ENCODE results near the gene EFCAB14.

GRCh38 chr1:46665983-46666382 is 52.9 kb downstream of the EFCAB14 start:
- no peak for TF ChIP-seq CTCF (IDR thresholded peaks at IDR 0.05; ENCODE audit: borderline replicate concordance, extremely low read depth, low read length, poor library complexity, severe bottlenecking)
- no peak for TF ChIP-seq EZH2 (IDR thresholded peaks at IDR 0.05; ENCODE audit: borderline replicate concordance, low read depth, low read length, severe bottlenecking)
